H1 (cell line): ENCODE measurements around the gene FOXN3. TPM values are rescaled to one million over a fixed set of nuclear protein-coding genes. Genes with fewer than 3 reads are reported as not detected.

Experiments
- BRCA1 ChIP-seq: IDR thresholded peaks from 2 replicates; pipeline ENCODE4 v1.6.1; 2012; ENCODE audit warnings: low read depth, low read length, improper control_type of control experiment
- CBX5 ChIP-seq: fragments of 300-800, 300-1000 bp; sonication (generic); IDR thresholded peaks from 2 replicates; pipeline ENCODE4 v1.7.1; 2016; ENCODE audit warnings: antibody characterized with exemption, low read length, low read depth
- CTBP2 ChIP-seq: IDR thresholded peaks from 2 replicates; pipeline ENCODE4 v1.7.0; 2011; ENCODE audit warnings: borderline replicate concordance, mild to moderate bottlenecking, moderate library complexity, mixed read lengths, low read length; ENCODE audit not compliant: insufficient read depth, insufficient read length
- NRF1 ChIP-seq: IDR thresholded peaks from 2 replicates; pipeline ENCODE4 v1.6.1; 2011; ENCODE audit warnings: mild to moderate bottlenecking, low read depth, low read length, improper control_type of control experiment
- RNF2 ChIP-seq: fragments of 200-900, 300-1000 bp; sonication (generic); IDR thresholded peaks from 2 replicates; pipeline ENCODE4 v1.7.1; 2016; ENCODE audit warnings: borderline replicate concordance, low read depth, mild to moderate bottlenecking, antibody characterized with exemption, low read length; ENCODE audit not compliant: poor library complexity, severe bottlenecking; ENCODE audit errors: missing control alignments
- RXRA ChIP-seq: IDR thresholded peaks from 2 replicates; pipeline ENCODE4 v1.6.1; 2011; ENCODE audit warnings: low read depth, mild to moderate bottlenecking, low read length, moderate library complexity; ENCODE audit not compliant: insufficient read depth
- polyA plus RNA-seq, 7 experiments: library from polyadenylated mRNA; depleted of rRNA in 3 of 7; stranded (reverse) in 5 of 7; unstranded in 2 of 7; fragments of >200 nt in 5 of 7; fragments of 200-250 nt in 2 of 7; gene quantifications; 1 replicate in 5 of 7; 2 replicates in 1 of 7; 4 replicates in 1 of 7; pipeline versions ENCODE4 v1.2.1 to v1.2.3, GENCODE V29; 2011 to 2013; ENCODE audit warnings: missing spikeins in 2 of 7, mixed read lengths in 2 of 7
- total RNA-seq: library from RNA; stranded (reverse); fragmentation: NEBNext Ultra II Directional; extraction: Animal tissue kit (Norgen Biotek cat#: 25700); gene quantifications from 2 replicates; pipeline ENCODE4 v1.2.1, GENCODE V29; 2021
- TF ChIP-seq, protein P1 (sequence below): IDR thresholded peaks from 2 replicates; pipeline ENCODE4 v1.6.1; 2012; ENCODE audit warnings: low read length, inconsistent platforms

The FOXN3 gene
- total and polyA plus RNA-seq, 2 of the 8 experiments (the other 6 are each of a cell fraction or from before 2014, with no cell fraction given) = 52.6 to 178 TPM

GRCh38 chr14:89445273-89445973 lies 28.4 kb upstream of the FOXN3 start (continued):
- TF ChIP-seq RNF2 = no peak
- TF ChIP-seq BRCA1 = no peak
- TF ChIP-seq, protein P1, sequence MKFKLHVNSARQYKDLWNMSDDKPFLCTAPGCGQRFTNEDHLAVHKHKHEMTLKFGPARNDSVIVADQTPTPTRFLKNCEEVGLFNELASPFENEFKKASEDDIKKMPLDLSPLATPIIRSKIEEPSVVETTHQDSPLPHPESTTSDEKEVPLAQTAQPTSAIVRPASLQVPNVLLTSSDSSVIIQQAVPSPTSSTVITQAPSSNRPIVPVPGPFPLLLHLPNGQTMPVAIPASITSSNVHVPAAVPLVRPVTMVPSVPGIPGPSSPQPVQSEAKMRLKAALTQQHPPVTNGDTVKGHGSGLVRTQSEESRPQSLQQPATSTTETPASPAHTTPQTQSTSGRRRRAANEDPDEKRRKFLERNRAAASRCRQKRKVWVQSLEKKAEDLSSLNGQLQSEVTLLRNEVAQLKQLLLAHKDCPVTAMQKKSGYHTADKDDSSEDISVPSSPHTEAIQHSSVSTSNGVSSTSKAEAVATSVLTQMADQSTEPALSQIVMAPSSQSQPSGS = no peak
- no peak for TF ChIP-seq CBX5
- no peak for TF ChIP-seq CTBP2
- TF ChIP-seq RXRA = no peak
- no peak for TF ChIP-seq NRF1
